Germinal center (tissue), 1 donor: ENCODE results near the gene AHNAK2.
"Not testable (repeated sequence)": the region's sequence is repeated elsewhere in the genome, so short reads cannot be mapped to it uniquely, and the experiment has no call there.

ENCODE experiments used
- DNase-seq: peaks from one replicate; pipeline ENCODE4 v3.0.0; 2012; ENCODE audit warnings: mixed read lengths, low spot score

The AHNAK2 gene

DNA sequence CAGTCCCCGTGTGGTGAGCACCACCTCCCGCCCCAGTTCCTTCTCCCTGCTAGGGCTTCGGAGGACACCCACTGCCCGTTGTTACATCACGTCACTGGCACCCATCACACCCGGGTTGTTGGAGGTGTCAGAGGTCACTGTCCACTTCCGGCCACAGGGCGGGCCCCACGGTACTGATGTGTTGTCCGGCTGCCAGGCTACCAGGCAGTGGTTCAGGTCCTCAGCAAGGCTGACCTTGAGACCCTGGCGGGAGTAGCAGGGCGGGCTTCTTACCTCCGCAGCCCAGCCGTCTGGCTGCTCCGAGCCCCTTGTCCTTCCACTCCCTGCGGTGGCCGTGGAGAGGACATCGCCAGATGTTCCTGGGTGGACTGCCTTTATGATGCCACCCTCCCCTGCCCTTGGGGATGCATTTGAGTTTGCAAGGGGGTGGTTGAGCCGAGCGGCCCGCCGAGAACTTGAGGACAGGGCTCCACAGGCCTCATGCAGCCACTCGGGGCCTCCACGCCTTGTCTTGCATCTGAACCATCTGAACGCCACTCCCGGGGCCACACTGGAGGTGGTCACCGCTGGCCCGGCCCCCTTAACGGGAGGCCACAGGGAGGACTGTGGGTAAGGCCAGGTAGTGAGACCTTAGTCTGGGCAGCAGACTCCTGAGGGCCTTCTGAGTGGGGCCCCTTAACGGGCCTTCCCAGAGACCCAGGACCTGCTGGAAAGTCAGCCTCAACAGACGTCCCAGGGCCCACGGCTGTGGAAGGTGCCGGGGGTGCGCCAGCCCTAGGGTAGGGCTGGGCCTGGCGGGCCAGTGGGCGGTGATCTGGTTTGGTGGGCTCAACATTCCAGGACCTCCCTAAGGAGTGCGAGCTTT is 80.6 kb downstream of the AHNAK2 start:
- DNase-seq, result no peak

DNA sequence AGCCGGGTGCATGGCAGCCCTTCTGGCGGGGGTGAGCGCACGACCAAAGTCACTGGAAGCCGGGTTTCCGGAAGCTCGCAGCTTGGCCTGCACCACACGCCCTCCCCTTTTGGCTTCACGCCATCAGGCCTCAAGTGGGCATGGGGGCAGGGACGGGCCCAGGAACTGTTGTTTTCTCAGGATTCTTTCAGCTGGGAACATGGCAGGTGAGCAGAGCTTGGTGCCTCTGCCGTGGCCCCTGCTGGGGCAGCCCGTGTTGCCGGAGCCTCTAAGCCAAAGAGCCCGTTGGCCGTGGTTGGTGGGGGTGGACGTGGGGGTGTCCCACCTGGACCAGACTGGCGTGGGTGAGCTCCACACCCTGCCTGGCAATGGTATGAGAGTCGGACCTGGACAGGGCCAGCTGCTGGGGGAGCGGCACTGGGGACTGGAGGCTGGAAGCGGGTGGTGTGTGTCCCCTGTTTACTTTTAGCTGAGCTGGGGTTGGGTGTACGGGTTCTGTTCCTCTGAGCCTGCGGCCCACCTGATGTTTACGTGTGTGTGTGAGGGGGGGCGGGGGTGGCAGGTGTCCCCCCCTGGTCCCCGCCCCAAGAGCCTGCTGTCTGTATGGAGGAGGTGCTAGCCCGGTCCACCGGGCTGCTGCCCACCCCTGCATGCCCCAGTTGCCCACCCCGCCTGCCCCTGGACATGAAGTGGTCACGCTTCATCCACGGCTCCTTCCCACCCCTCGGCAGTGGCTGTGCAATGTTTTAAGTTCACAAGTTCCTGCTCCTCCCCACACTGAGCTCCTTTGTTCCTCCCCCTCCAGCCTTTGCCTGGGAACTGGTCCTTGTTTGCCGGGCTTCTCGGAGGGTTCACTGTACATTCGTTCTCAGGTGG is 82.2 kb downstream of the AHNAK2 start:
- DNase-seq, result no peak

DNA sequence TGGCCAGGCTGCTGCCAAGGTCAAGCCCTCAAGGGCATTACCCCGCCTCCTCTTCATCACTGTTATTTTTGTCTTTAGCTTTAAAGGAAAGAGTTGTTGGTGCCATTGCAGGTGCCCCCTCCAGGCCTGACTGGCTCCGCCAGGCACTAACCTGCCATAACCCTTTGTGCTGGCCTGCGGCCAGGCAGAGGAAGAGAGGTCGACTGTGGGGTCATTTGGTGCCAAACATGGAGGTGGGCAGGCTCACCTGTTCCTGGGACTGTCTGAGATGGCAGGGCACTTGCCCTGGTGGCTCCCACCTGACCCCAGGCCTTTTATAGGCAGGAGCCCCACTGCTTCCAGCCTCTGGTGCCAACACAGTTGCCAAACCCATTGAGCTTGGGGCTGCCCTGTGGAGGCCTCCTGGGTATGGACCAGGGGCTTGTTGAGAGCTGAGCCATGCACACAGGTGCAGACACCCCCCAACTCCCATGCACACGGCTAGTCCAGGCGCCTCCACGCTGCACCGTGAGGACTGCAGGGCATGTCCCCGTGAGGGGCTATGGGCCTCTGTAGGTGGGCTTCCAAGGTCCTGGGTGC is 82.9 kb downstream of the AHNAK2 start:
- DNase-seq, result no peak

DNA sequence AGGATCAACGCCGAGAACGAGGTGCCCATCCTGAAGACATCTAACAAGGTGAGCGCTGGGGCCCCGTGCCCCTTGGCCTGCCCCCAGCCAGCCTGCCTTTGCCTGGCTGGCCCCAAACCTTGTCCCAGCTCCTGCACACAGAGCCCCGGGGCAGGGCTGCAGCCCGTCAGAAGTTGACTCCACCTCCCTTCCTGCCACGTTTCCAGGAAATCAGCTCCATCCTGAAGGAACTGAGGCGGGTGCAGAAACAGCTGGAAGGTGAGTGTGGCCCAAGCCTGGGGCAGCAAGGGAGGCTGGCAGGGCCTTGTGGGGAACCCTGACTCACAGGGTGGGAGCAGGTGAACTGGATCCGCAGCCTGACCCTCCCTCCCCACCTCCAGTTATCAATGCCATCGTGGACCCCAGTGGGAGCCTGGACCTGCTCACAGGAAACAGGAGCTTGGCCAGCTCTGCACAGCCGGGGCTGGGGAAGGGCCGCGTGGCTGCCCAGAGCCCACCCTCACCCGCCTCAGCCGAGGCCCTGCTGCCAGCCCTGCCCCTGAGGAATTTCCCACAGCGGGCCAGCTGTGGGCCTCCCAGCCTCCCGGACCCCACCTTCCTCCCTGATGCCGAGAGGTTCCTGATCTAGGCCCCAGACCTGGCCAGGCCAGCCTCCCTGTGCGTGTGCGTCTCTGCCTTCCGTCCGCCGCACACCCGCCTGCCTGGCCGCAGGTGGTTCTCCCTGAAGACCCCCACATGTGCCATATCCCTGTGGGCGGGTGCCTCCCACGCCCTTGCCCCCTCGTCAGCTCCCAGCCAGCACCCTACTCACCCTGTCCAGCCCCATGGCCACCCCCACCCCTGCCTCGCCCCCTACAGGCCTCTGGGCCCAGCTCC is 83.6 kb downstream of the AHNAK2 start:
- DNase-seq, result no peak

DNA sequence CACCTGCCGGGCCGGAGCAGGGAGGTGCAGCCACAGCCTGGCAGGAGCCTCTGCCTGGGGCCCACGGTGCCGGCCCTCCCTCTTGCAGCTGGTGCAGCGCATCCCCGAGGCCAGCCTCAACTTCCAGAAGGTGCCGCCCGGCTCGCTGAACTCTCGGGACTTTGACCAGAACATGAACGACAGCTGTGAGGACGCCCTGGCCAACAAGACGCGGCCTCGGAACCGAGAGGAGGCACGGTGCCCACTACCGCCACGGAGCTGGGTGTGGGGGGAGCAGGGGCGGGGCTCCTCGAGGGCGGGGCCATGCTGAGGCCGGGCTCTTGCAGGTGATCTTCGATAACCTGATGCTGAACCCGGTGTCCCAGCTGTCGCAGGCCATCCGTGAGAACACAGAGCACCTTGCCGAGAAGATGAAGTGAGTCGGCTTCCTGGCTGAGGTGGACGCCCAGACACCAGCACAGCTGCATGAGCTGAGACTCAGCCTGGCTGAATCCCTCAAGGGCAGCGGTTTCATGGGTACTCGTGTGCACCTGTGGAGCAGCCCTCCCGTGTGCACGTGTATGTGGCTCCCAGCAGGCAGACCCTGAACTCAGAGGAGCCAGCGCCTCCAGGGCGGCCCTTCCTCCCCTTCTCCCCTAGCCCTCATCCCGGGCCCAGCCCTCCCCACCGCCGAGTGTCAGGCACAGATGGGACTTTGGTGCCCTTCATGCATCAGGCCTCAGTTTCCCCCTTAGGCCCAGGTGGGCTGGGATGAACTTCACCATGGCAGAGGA is 84.6 kb downstream of the AHNAK2 start:
- DNase-seq, result no peak

DNA sequence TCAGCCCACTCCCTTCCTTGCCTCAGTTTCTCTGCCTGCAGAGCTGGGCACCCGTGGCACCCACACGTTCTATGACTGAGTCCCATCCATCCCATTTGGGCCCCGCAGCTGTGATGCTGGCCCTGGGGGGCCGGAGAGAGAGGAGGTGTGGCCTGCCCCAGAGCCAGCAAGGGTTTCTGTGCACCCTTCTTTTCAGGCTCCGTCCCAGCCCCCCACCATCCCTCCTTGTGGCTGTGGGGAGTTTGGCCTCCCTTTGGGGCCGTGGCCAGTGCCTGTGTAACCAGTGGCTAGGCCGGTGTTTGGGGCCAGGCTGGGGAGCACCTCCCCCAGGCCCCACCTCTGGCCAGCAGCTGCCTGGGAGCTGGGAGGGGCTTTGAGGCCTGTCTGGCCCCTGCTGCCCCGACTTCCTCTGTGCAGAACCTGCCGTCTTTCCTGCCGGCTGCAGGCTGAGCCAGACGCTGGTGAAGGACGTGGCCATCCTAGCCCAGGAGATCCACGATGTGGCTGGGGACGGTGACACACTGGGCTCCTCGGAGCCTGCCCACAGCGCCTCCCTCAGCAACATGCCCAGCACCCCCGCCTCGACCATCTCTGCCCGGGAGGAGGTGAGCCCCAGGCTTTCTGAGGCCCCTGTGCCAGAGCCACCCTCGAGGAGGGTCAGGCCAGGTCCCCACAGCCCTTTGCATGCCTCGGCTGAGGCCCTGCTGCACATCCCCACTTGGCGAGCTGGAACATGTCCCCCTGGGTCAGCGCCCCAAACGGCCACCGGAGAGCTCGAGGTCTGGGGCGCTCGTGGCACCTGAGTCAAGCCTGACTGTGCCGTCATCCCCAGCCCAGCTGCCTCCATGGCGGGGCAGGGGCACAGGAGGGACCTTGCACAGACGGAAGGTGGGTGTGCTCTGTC is 85.4 kb downstream of the AHNAK2 start:
- no peak for DNase-seq

DNA sequence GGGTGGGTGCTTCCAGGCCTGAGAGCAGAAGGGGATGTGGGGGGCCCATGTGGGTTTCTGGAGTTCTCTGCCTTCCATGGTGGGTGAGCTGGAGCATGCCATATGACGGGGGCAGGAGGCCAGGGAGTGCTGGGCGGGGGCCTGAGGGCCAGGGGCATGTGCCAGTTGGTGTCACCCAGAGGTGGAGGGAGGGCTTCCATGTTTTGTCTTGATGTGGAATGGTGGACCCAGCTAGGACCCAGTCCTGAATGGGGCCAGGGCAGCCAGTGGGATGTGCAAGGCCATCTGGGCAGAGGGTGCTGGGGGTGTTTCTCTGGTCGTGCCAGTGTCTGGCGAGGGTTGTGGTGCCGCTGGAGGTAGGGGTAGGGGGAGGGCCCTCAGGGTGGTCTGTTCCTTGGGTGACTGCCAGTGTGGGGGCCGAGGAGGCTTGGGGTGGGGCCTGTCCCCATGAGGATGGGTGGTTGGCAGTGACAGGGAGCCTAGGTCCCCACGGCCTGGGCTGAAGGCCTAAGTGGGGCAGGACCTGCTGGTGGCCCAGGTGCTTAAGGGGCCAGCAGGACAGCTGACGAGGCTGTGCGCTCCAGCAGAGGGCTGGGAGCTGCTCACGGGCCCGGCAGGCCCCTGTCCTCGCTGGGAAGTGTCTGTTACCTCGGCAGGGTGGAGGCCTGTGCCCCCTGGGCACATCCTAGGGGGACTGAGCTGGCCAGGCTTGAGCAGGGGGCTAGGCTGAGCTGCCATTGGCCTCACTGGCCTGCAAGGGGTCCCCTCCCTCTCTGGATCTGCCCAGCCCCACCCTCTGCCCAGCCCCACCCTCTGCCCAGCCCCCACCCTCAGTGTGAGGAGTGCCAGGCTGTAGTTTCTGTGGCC is 86.3 kb downstream of the AHNAK2 start:
- DNase-seq, result no peak

DNA sequence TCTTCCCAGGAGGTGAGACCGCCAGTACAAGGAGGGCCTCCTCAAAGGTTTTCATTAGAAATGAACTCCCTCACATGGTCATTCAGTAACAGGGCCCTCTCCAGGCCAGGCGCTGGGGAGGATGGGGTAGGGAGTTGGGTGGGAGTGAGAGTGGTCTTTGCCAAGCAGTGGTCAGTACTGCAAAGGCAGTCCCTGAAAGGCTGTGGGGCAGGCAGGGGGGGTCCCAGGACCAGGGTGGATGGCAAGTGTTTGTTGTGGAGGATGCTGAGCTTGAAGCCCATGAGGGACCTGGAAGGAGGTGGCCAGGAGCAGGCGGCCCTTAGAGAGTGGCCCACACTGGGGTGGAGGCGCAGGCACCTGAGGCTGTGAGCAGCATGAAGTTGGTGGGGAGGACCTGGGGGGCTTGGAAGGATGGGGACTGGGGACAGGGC is 87.0 kb downstream of the AHNAK2 start:
- no peak for DNase-seq

DNA sequence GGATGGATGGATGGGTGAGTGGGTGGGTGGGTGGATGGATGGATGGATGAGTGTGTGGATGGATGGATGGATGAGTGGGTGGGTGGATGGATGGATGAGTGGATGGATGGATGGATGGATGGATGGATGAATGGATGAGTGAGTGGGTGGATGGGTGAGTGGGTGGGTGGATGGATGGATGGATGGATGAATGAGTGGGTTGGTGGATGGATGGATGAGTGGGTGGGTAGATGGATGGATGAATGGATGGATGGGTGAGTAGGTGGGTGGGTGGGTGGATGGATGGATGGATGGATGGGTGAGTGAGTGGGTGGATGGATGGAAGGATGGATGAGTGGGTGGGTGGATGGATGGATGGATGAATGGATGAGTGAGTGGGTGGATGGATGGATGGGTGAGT is 87.9 kb downstream of the AHNAK2 start:
- not testable (repeated sequence) for DNase-seq

DNA sequence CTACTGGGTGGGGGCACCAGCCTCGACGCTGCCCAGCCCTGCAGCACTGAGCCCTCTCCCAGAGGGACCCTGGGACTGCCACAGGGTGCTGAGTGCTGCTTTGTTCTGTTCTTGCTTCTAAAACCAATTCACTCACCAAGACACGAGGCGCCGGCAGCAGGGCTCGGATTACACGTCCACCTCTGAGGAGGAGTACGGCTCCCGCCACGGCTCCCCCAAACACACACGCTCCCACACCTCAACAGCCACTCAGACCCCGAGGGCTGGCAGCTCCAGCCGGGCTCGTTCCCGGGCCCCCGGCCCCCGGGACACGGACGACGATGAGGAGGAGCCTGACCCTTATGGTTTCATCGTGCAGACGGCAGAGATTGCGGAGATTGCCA is 88.8 kb downstream of the AHNAK2 start:
- no peak for DNase-seq

DNA sequence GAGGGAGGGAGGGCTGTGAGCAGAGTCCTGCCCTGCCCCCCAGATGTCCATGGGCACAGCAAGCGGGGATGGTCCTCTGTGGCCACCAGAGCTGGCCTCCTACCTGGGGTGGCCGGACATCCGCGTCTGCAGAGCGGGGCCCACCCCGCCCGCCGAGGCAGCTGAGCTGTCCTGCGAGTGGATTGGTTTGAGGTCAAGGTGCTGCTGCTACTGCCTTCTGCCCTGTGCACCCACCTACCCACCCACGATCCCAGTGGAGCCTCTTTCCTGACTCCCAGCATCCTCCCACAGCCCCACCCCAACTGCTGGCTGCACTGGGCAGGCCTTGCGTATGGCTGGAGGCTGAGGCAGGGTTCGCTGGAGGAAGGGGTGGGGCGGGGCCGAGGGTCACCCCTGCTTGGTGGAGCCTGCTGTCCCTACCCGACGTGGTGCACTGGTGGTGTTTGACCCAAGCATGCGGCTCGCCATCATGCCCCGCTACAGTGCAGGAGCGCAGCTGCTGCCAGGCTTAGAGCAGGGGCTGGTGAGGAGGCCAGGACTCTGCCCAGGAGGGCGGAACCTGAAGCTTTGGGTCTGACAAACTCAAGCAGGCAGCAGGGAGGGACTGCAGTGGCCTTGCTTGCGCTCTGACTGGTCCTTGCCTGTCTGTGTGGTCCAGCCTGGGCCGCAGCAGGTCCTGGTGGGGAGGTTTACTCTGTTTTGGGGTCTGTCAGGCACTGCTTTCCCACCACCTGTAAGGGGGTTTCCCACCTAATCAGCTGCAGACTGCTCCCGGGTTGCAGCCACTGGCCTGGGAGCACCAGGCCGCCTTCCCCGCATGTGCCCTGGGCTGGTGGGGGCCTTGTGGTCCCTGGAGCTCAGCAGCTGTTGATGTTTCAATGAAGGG is 89.4 kb downstream of the AHNAK2 start:
- no peak for DNase-seq

DNA sequence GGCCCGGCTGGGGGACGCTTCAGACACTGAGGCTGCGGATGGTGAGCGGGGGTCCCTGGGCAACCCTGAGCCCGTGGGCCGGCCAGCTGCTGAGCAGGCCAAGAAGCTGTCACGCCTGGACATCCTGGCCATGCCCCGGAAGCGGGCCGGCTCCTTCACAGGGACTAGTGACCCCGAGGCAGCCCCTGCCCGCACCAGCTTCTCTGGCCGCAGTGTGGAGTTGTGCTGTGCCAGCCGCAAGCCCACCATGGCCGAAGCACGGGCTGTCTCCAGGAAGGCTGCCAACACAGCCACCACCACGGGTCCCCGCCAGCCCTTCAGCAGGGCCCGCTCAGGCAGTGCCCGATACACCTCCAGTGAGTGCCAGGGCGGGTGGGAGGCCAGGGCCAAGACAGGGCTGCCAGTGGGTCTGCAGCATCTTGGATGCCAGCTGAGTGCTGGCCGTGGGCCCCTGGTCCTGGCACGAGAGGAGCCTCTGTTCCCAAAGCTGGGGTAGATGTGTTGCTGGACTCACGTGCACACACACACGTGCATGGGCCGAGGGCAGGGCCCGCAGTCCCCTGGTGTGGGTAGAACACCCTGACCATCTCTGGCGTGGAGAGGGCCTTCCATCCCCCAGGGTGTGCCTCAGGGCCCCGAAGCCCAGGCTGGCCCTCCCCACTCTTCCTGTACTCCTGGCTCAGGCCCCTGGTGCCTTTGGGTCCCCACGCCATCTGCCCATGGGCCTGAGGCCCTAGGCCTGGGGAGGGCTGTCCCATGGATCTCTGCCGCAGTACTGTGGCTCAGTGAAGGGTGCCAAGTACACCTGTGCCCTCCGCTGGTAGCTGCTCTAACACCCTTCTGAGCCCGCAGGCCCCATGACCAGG is 90.3 kb downstream of the AHNAK2 start:
- no peak for DNase-seq
